ENCODE measurements around the gene FAM8A1. TPM values are rescaled to one million over a fixed set of nuclear protein-coding genes. Genes with fewer than 3 reads are reported as not detected.
"Not testable (repeated sequence)": the region's sequence is repeated elsewhere in the genome, so short reads cannot be mapped to it uniquely, and the experiment has no call there.

FAM8A1 gene, protein sequence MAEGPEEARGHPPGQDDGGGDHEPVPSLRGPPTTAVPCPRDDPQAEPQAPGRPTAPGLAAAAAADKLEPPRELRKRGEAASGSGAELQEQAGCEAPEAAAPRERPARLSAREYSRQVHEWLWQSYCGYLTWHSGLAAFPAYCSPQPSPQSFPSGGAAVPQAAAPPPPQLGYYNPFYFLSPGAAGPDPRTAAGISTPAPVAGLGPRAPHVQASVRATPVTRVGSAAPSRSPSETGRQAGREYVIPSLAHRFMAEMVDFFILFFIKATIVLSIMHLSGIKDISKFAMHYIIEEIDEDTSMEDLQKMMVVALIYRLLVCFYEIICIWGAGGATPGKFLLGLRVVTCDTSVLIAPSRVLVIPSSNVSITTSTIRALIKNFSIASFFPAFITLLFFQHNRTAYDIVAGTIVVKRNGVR
- total RNA-seq = 10 to 100 TPM; 13.0 to 15.8 TPM
- 37.9 to 40.3 reads per million in 2 donors for total RNA-seq

DNA sequence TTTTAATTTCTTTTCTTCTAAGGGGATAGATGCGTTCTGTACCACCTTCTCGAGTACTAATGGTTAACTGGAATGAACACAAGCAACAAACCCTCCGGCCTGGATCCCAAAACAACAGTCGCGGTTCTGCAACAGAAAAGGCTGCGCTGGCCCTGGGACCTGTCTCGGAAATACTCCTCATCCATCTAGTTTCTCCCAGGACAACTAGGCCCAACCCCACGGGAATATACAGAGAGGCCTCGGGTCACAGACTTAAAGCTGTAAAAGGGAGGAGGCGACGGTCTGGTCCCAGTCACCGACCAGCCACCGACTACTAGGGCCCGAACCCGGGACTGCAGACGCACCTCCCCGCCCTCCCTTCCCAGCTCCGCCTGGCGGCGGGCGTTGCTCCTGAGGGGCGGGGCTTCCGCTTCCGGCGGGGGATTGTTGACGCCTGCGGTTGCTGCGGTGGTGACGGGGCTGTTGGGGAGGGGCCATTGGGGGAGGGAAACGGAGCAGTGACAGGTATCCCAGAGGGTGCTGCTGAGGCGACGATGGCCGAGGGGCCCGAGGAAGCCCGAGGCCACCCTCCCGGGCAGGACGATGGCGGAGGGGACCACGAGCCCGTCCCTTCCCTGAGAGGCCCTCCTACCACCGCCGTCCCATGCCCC lies at the start of gene FAM8A1:
Gene FAM8A1, plus strand, starts transcription at position 426 of the 650 bp plus-strand sequence. Its CDS starts 108 bp downstream, at position 534.
- Mint-ChIP-seq H3K36me3 (ENCODE audit: low read depth) (peaks cover 7% of the 10 kb centered on the region), H3K4me1 (peaks cover 30% of the 10 kb centered on the region), H3K4me3 (peak within 1 kb of the TSS; percentile 95), H3K27ac (peak within 1 kb of the TSS; percentile 94), H3K27me3 (no peaks in the 10 kb centered on the region)
- no peaks in the 10 kb centered on the region for H3K9me3 ChIP-seq (ENCODE audit: control insufficient read depth, low read length, poor library complexity, severe bottlenecking)
- ATAC-seq = peak; percentile 91
- DNase-seq = peak; percentile 88 to 92 (median 89)

DNA sequence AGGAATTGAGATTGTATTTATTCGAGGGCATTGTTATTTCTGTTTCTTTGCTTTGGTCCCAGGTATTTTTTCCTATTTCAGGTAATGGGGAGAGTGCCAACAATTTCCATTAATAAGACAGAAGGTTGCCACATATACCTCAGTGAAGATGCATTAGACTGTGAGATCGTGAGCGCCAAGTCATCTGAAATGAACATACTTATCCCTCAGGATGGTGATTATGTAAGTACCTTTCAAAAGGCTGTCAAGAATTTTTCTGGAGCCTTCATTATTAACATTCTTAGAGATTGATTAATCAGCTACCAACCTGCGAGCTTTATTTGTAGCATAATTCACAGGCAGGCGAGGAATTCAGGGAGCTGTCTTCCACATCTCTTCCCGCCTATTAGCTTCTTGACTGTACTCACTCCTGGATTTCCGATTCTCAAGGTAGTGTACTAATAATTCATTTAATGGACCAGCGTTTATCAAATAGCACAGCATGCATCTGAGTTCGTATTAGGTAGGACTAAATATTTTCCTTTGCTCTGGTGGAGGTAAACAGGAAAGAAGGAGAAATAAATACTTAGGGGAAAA lies 48.6 kb upstream of the FAM8A1 start:
- no peak for DNase-seq
- Mint-ChIP-seq H3K27ac (no peak overlapping the region), H3K27me3 (peaks cover 53% of the 10 kb centered on the region), H3K4me3 (no peak overlapping the region), H3K4me1 (no peaks in the 10 kb centered on the region), H3K36me3 (ENCODE audit: low read depth) (no peaks in the 10 kb centered on the region)
- H3K9me3 ChIP-seq (ENCODE audit: control insufficient read depth, low read length, poor library complexity, severe bottlenecking) = no peaks in the 10 kb centered on the region
- no peak for ATAC-seq

DNA sequence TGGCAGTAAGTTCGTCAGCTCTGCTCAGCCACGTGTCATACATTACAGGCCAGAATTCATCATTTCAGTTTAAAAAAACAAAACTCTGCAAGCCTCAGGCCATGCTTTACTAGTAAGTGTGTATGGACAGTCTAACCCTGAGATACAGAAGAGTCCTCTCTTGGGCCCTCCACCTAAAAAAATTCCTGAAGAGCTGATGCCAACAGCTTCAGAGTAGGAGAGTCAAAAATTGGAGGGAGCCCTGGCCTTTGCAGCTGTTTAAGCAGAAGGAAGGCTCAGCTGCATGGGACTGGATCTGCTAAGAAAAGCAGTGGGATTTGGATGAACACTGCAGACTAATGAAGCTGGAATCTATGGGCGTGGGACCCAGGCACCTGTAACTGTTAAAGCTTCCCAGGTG lies 47.2 kb upstream of the FAM8A1 start:
- no peaks in the 10 kb centered on the region for H3K9me3 ChIP-seq (ENCODE audit: control insufficient read depth, low read length, poor library complexity, severe bottlenecking)
- Mint-ChIP-seq H3K27ac (no peak overlapping the region), H3K4me1 (no peaks in the 10 kb centered on the region), H3K36me3 (ENCODE audit: low read depth) (no peaks in the 10 kb centered on the region), H3K27me3 (peaks cover 44% of the 10 kb centered on the region), H3K4me3 (no peak overlapping the region)
- DNase-seq = no peak
- ATAC-seq = no peak

DNA sequence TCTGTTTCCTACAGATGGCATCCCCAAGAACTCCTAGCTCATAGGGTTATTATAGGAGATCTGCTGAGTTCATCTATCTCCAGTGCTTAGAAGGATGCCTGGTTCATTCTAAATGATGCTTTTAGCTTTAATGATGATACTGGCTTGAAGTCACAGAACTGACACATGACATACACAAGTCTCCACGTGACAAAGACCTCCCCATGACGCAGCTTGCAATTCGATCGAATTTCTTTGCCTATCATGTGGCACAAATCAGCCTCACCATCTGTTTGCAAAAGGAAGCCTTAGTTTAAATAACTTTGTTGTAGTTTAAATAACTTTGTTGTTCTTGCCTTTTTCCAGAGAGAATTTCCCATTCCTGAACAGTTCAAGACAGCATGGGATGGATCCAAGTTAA lies 44.1 kb upstream of the FAM8A1 start:
- Mint-ChIP-seq H3K4me1 (no peaks in the 10 kb centered on the region), H3K27ac (no peak overlapping the region), H3K36me3 (ENCODE audit: low read depth) (peaks cover 3% of the 10 kb centered on the region), H3K27me3 (peaks cover 39% of the 10 kb centered on the region), H3K4me3 (no peak overlapping the region)
- no peak for DNase-seq
- H3K9me3 ChIP-seq (ENCODE audit: control insufficient read depth, low read length, poor library complexity, severe bottlenecking) = no peaks in the 10 kb centered on the region
- ATAC-seq = no peak

DNA sequence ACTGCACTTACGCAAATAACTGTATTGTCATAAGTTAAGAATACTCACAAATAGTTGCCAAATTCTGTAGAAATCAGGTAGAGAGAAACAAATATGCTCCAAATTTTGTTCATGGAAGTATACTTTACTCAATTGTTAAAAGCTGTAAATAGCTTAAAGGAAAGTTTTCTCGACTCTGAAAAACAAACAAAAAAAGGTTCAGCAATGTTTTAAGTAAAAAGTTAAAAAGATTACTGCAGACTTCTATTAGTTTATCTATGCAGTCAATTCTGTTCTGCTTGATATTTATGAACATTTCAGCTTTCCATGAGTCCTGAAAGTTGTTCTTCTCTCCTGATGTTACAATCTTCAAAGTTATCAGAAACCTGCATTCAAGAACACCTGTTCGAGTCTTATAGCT lies 37.5 kb upstream of the FAM8A1 start:
- ATAC-seq (no peak), DNase-seq (no peak)
- H3K4me1 Mint-ChIP-seq = no peaks in the 10 kb centered on the region
- H3K36me3 Mint-ChIP-seq (ENCODE audit: low read depth) = peaks cover 5% of the 10 kb centered on the region
- no peaks in the 10 kb centered on the region for H3K9me3 ChIP-seq (ENCODE audit: control insufficient read depth, low read length, poor library complexity, severe bottlenecking)
- H3K27ac Mint-ChIP-seq = no peak overlapping the region
- H3K27me3 Mint-ChIP-seq = no peaks in the 10 kb centered on the region
- H3K4me3 Mint-ChIP-seq = no peak overlapping the region

DNA sequence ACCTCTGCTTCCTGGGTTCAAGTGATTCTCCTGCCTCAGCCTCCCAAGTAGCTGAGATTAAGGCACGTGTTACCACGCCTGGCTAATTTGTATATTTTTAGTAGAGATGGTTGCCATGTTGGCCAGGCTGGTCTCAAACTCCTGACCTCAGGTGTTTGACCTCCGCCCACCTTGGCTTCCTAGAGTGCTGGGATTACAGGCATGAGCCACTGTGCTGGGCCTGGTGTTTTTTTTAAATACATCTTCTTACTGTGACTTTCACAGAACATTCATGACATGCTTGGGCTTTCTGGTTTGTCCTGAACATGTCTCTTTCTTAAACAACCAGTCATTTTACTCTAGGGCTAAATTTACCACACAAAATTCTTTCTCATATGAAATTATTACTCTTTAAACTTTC lies 34.7 kb upstream of the FAM8A1 start:
- H3K27ac Mint-ChIP-seq = no peak overlapping the region
- H3K27me3 Mint-ChIP-seq = peaks cover 8% of the 10 kb centered on the region
- no peaks in the 10 kb centered on the region for H3K9me3 ChIP-seq (ENCODE audit: control insufficient read depth, low read length, poor library complexity, severe bottlenecking)
- DNase-seq (no peak), ATAC-seq (no peak)
- no peaks in the 10 kb centered on the region for H3K4me1 Mint-ChIP-seq
- no peak overlapping the region for H3K4me3 Mint-ChIP-seq
- peaks cover 2% of the 10 kb centered on the region for H3K36me3 Mint-ChIP-seq (ENCODE audit: low read depth)

DNA sequence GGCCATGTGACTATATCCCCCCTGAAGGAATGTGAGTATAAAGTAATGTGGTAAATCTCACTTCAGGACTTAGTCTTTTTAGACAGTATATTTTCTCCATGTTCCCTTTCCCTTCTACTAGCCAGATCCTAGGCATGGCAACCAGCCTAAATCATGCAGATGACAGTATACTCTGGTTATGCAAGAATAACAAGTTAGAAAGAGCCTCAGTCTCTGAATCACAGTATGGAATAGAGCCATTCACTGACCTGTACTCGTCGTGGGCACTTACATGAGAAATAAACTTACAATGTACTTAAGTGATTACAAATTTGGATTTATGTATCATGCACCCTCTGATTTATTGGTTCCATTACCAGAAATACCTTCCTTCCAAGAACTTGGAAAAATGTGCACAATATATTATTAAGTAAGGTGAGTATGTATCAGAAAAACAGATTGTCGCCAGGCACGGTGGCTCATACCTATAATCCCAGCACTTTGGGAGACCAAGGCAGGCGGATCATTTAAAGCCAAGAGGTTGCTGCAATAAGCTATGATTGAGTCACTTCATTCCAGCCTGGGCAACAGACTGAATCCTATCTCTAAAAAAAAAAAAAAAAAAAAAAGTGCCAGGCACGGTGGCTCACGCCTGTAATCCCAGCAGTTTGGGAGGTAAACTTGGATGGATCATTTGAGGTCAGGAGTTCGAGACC lies 25.1 kb upstream of the FAM8A1 start:
- Mint-ChIP-seq H3K27me3 (peaks cover 30% of the 10 kb centered on the region), H3K4me3 (no peak overlapping the region), H3K27ac (no peak overlapping the region), H3K36me3 (ENCODE audit: low read depth) (no peaks in the 10 kb centered on the region), H3K4me1 (no peaks in the 10 kb centered on the region)
- ATAC-seq (no peak), DNase-seq (no peak)
- no peaks in the 10 kb centered on the region for H3K9me3 ChIP-seq (ENCODE audit: control insufficient read depth, low read length, poor library complexity, severe bottlenecking)

DNA sequence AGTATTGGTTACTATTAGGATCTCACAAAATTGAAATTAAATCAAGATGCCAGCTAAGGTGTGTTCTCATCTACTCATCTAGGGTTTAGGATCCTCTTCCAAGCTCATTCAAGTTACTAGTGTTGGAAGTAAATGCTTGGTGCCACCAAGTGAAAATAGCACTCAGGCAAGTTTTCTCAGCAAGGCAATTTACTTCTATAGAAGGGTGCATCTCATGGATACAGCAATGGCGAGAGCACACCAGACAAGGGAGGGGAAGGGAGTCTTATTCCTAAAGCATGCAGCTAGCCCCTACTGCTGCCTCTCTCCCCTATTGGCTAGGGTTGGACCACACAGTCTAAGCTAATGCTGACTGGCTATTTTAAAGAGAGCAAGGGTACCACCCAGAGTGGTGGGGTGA lies 23.0 kb upstream of the FAM8A1 start:
- Mint-ChIP-seq H3K4me3 (no peak overlapping the region), H3K27ac (no peak overlapping the region), H3K4me1 (peaks cover 8% of the 10 kb centered on the region), H3K36me3 (ENCODE audit: low read depth) (no peaks in the 10 kb centered on the region), H3K27me3 (peaks cover 29% of the 10 kb centered on the region)
- H3K9me3 ChIP-seq (ENCODE audit: control insufficient read depth, low read length, poor library complexity, severe bottlenecking) = no peaks in the 10 kb centered on the region
- DNase-seq = no peak
- no peak for ATAC-seq

DNA sequence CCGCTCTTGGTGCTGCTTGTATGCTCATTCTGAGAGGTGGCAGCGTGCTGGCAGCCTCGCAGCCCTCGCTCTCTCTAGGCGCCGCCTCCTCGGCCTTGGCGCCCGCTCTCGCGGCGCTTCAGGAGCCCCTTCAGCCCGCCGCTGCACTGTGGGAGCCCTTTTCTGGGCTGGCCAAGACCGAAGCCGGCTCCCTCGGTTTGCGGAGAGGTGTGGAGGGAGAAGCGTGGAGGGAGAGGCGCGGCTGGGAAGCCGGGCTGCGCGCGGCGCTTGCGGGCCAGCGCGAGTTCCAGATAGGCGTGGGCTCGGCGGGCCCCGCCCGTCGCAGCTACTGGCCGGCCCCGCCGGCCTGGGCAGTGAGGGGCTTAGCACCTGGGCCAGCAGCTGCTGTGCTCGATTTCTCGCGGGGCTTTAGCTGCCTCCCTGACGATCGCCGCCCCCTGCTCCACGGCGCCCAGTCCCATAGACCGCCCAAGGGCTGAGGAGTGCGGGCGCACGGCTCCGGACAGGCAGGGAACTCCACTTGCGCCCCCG lies 19.5 kb upstream of the FAM8A1 start:
- ATAC-seq (peak; percentile 79), DNase-seq (no peak)
- H3K4me3 Mint-ChIP-seq = peak overlapping the region; percentile 88
- no peak overlapping the region for H3K27ac Mint-ChIP-seq
- peaks cover 14% of the 10 kb centered on the region for H3K27me3 Mint-ChIP-seq
- H3K9me3 ChIP-seq (ENCODE audit: control insufficient read depth, low read length, poor library complexity, severe bottlenecking) = no peaks in the 10 kb centered on the region
- H3K36me3 Mint-ChIP-seq (ENCODE audit: low read depth) = no peaks in the 10 kb centered on the region
- H3K4me1 Mint-ChIP-seq = peaks cover 16% of the 10 kb centered on the region

DNA sequence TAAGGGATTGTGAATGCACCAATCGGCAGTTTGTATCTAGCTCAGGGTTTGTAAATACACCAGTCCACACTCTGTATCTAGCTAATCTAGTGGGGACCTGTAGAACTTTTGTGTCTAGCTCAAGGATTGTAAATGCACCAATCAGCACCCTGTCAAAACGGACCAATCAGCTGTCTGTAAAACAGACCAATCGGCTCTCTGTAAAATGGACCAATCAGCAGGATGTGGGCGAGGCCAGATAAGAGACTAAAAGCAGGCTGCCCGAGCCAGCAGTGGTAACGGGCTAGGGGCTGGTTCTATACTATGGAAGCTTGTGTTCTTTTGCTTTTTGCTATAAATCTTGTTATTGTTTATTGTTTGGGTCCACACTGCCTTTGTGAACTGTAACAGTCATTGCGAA lies 18.8 kb upstream of the FAM8A1 start:
- H3K9me3 ChIP-seq (ENCODE audit: control insufficient read depth, low read length, poor library complexity, severe bottlenecking); H3K36me3 Mint-ChIP-seq (ENCODE audit: low read depth); H3K27ac Mint-ChIP-seq; DNase-seq; ATAC-seq: not testable (repeated sequence)
- Mint-ChIP-seq H3K4me1 (peaks cover 16% of the 10 kb centered on the region), H3K4me3 (peak overlapping the region; percentile 88), H3K27me3 (peaks cover 14% of the 10 kb centered on the region)

DNA sequence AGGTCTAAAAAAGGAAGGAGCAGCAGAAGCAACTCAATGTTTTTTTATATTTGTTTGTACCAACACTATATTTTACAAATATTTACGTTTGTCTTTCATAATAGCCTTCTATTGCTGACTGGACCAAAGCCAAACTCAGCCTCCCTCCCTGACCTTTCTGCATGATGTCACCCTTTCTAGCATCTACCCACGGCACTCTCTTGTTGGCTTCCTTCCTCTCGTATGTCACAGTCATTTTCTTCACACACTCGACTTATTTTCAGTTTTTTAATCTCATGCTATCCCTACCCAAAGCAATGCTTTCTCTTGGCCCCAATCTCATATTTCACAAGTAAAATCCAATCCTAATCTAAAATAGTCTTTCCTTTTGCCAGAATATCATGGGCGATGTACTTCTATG lies 16.3 kb upstream of the FAM8A1 start:
- no peaks in the 10 kb centered on the region for H3K9me3 ChIP-seq (ENCODE audit: control insufficient read depth, low read length, poor library complexity, severe bottlenecking)
- Mint-ChIP-seq H3K4me1 (peaks cover 18% of the 10 kb centered on the region), H3K36me3 (ENCODE audit: low read depth) (no peaks in the 10 kb centered on the region), H3K27ac (no peak overlapping the region), H3K4me3 (peak overlapping the region; percentile 15), H3K27me3 (peaks cover 14% of the 10 kb centered on the region)
- ATAC-seq (no peak), DNase-seq (no peak)

DNA sequence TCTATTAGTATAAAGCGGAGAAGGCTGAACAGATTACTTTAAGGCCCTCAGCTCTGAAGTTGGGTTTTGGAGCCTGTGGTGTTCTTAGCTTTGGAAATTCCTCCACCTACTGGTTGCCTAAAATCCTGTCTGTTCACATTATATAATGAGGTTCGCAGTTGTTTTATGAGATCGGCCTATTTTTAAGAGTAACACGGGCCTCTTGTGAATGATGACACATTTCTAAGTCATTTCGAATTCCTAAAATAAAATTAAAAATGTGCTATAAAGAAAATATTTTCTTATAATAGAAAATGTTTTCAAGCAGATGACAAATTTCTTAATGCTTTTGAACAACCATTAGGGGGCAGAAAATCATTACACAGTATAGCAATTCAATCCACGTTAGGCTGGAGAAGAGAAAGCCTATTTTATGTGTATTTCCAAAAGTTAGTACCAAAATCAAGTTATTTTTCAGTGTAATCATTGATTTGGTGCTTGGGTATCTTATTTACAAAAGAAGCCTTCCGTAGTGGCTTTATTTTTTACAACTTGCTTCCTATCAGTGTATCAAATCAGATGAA lies 15.8 kb upstream of the FAM8A1 start:
- H3K27me3 Mint-ChIP-seq = peaks cover 14% of the 10 kb centered on the region
- no peak overlapping the region for H3K27ac Mint-ChIP-seq
- no peaks in the 10 kb centered on the region for H3K9me3 ChIP-seq (ENCODE audit: control insufficient read depth, low read length, poor library complexity, severe bottlenecking)
- peak overlapping the region; percentile 15 for H3K4me3 Mint-ChIP-seq
- peaks cover 18% of the 10 kb centered on the region for H3K4me1 Mint-ChIP-seq
- DNase-seq (no peak), ATAC-seq (peak; percentile 66)
- no peaks in the 10 kb centered on the region for H3K36me3 Mint-ChIP-seq (ENCODE audit: low read depth)

All from T-helper 17 cell (primary cell).